Natural killer cell treated with Interleukin-12 subunit alpha and Interleukin-12 subunit beta and Interleukin-15 and Interleukin-18, amount 100 ng/mL, for 72 hours (primary cell): ENCODE data around the gene PXMP4. TPM values are rescaled to one million over a fixed set of nuclear protein-coding genes. Genes with fewer than 3 reads are reported as not detected.

Source experiments
- ATAC-seq, 2 donors: fragments of 150-1000 bp; cut with Tn5 transposase in 1 of 2; sonication (Bioruptor Pico), chemical (Tn5 transposase) in 1 of 2; 2 replicates each; pipeline ENCODE4 v1.10.0; 2021
- DNase-seq: peaks from one replicate; pipeline ENCODE4 v3.0.0; 2022; ENCODE audit warnings: low spot score
- H3K27ac Mint-ChIP-seq, 2 donors: 1 replicate in 1 of 2; 2 replicates in 1 of 2; pipeline ENCODE4 v1.8.0; 2022; ENCODE audit warnings: mixed read lengths in 2 of 2, mild to moderate bottlenecking in 1 of 2, moderate library complexity in 1 of 2
- H3K27me3 Mint-ChIP-seq, 2 donors: 1 replicate in 1 of 2; 2 replicates in 1 of 2; pipeline ENCODE4 v1.8.0; 2022; ENCODE audit warnings: mixed read lengths in 2 of 2
- H3K36me3 Mint-ChIP-seq: one replicate; pipeline ENCODE4 v1.8.0; 2022; ENCODE audit warnings: mixed read lengths
- H3K4me1 Mint-ChIP-seq, 2 donors: 1 replicate in 1 of 2; 2 replicates in 1 of 2; pipeline ENCODE4 v1.8.0; 2022; ENCODE audit warnings: low read depth in 2 of 2, mixed read lengths in 2 of 2, mild to moderate bottlenecking in 1 of 2
- H3K4me3 Mint-ChIP-seq: one replicate; pipeline ENCODE4 v1.8.0; 2022; ENCODE audit warnings: mixed read lengths
- H3K9me3 Mint-ChIP-seq: 2 replicates; pipeline ENCODE4 v1.8.0; 2022; ENCODE audit warnings: mixed read lengths
- total RNA-seq, 2 donors: library from RNA; stranded (reverse); gene quantifications; one replicate each; pipeline ENCODE4 v1.2.3, GENCODE V29; 2022

Gene PXMP4
- total RNA-seq, 2 donors from 2014 or later = 6.9 to 9.3 TPM

DNA sequence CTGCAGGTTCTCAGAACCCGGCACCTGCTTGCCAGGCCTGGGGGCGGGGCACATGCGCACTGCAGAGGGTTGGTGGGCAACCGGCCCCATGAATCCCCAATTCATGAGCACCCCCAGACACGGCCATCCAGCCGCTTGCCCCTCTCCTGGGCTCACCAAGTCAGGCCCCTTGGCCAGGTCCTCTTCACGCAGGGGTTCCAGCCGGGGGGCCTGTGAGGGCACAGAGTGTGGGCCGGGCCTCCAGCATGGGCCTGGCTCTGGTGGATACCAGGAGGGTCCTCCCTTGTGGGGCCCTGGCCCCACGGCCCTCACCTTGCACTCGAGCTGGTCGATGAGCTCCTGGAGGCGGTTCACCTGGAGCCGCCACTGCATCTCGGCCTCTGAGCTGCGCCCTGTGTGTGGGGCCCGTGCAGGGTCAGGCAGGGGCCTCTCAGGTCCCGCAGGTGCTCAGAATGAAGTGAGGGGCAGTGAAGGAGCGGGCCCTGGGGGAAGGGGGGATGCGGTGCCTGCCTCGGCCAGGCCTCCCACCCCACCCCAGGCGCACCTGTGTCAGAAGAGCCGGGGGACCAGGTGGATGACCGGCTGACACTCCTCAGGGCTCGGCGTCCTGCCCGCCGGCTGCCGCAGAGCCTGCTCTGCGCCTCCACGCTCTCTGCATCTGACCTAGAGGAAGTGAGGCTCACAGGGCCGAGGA, 60.6 kb downstream of the PXMP4 start:
- DNase-seq (no peak), ATAC-seq (no peak)
- H3K36me3 Mint-ChIP-seq = no peaks in the 10 kb centered on the region
- H3K4me1 Mint-ChIP-seq = peaks cover 6 to 10% of the 10 kb centered on the region in 2 donors
- no peaks in the 10 kb centered on the region for H3K9me3 Mint-ChIP-seq
- no peak overlapping the region for H3K4me3 Mint-ChIP-seq
- no peak overlapping the region for H3K27ac Mint-ChIP-seq
- no peaks in the 10 kb centered on the region for H3K27me3 Mint-ChIP-seq

DNA sequence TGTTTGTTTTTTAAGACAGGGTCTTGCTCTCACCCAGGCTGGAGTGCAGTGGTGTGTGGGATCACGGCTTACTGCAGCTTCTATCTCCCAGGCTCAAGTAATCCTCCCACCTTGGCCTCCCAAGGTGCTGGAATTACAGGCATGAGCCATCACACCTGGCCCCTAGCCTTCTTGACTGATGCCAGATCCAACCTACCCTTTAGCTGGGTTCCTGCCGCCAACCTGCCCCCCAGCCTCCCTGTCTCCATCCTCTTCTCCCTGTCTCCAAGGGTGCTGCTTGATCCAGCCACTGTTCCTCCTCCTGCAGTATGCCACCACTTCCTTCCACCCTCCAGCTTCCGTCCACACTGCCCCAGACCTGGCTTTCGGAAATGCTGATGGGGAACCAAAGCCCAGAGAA, 61.2 kb downstream of the PXMP4 start:
- ATAC-seq (no peak), DNase-seq (no peak)
- Mint-ChIP-seq H3K36me3 (no peaks in the 10 kb centered on the region), H3K27me3 (no peaks in the 10 kb centered on the region), H3K9me3 (no peaks in the 10 kb centered on the region), H3K27ac (no peak overlapping the region), H3K4me3 (no peak overlapping the region), H3K4me1 (peaks cover 3 to 6% of the 10 kb centered on the region in 2 donors)

DNA sequence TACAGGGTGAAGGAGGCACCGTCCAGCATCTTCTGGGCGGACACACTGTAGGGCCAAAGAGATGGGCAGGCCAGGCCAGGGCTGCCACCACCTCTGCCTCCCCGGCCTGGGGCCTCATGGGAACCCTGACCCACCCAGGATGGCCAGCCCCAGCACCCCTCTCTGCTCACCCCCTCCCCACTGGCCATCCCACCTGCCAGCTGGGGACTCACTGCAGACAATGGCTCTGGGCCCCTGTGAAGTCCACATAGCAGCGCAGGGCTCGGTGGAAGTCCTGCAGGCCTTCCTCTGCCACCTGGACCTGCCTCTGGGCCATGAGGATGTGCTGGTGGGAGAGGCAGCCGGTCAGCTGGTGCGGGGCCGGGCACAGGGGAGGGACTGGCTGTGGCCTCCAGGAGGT, 61.6 kb downstream of the PXMP4 start:
- DNase-seq = no peak
- Mint-ChIP-seq H3K4me3 (no peak overlapping the region), H3K4me1 (peaks cover 3 to 6% of the 10 kb centered on the region in 2 donors), H3K36me3 (no peaks in the 10 kb centered on the region), H3K27ac (no peak overlapping the region), H3K27me3 (no peaks in the 10 kb centered on the region), H3K9me3 (no peaks in the 10 kb centered on the region)
- ATAC-seq = no peak

DNA sequence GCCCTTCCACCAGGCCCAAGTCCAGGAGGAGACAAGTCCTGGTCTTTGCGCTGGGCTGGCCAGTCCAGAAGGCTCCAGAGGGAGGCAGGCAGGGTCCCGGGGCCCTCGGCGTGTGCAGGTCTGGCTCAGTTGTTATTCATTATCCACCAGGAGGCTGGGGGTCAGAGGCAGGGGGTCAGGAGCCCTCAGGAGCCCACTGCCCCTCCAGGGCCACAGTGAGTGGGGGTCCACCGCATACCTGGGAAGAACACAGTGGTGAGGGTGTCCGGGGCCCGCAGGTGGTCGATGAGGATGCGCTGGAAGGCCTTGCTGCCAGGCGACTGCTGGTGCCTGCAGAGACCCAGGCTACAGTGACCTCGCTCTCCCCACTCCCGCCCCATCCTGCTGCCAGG, 62.4 kb downstream of the PXMP4 start:
- no peaks in the 10 kb centered on the region for H3K27me3 Mint-ChIP-seq
- ATAC-seq (peak in 1 of 2 donors; percentile 2), DNase-seq (peak; percentile 22)

DNA sequence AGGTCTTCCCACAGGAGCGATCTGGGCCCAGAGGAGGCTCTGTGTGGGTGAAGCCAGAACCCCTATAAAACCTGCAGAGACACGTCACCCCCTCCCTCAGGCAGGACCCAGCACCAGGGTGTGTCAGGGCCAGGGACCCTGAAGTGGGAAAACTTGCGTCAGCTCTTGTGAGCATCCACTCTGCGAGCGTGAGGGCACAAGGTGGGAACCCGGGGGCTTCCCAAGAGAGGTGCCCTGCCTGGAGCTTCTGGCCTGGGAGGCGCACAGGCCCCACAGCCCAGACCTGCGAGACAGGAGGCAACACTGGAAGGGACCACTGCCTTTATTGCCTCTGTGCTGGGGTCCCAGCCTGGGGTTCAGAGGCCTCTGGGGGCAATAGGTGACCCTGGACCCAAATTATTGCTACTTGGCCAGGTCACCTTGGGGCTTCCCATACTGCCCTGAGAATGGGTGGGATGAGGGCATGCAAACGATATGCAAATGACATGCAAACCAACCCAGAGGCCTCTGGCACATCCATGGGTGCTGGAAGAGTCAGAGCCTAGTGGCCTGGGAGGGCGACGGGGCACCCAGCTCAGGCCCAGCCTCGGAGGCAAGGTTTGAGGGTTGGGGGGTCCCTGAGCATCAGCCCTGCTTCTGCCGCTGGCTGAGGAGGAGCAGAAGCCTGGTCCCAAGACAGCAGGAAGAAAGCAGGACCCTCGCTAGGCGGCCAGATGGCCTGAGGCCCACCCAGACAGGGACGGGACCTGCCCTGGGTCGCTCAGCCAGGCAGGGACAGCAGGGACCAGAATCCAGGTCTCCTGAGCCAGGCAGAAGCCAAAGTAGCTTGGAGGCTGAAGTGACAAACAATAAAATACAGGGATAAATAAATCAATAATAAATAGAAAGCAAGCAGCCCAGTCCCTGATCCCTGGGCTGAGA, 63.1 kb downstream of the PXMP4 start:
- ATAC-seq = no peak
- H3K27me3 Mint-ChIP-seq = no peaks in the 10 kb centered on the region

More for the DNA sequence above, 62.4 kb downstream of the PXMP4 start:
- Mint-ChIP-seq H3K4me3 (no peak overlapping the region), H3K36me3 (no peaks in the 10 kb centered on the region), H3K9me3 (no peaks in the 10 kb centered on the region), H3K4me1 (peaks cover 1 to 4% of the 10 kb centered on the region in 2 donors), H3K27ac (no peak overlapping the region)

DNA sequence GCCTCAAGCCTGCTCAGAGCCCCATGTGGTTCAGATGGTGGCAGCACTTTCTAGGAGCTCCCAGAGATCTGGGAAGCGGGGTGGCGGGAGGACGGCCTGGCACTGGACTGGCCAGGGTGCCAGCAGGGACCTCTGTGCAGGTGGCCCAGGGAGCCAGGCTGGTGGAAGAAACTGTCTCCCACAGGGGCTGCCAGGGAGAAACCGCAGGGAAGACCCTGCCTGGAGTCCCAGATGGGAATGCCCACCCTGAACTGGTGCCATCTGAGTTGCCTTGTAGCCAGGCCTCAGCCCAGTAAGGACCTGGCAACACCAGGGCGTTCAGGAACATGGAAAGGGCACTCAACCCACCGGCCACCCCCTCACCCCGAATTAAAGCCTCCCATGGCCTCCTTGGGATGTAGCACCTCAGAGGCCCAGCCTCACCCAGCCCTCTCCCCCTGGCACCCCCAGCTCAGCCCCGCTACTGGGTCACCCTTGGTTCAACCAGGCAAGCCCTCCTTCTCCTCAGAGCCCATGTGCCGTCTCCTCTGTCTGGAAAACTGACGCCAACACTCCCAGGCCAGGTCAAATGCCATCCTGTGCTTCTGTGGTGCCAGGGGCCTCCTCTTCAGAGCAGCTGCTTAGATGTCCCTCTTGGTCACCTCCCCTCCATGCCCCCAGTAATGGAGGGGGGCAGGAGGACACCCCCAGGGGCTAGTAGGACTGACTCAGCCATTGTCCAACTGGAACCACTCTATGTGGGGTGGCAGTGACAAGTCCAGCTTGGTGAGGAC, 63.9 kb downstream of the PXMP4 start:
- peaks cover 0 to 5% of the 10 kb centered on the region in 2 donors for H3K4me1 Mint-ChIP-seq
- no peak overlapping the region for H3K4me3 Mint-ChIP-seq
- H3K9me3 Mint-ChIP-seq = no peaks in the 10 kb centered on the region
- H3K27me3 Mint-ChIP-seq = no peaks in the 10 kb centered on the region
- ATAC-seq (no peak), DNase-seq (peak; percentile 56)
- H3K27ac Mint-ChIP-seq = no peak overlapping the region
- no peaks in the 10 kb centered on the region for H3K36me3 Mint-ChIP-seq

More for the DNA sequence above, 63.1 kb downstream of the PXMP4 start:
- no peaks in the 10 kb centered on the region for H3K9me3 Mint-ChIP-seq
- H3K4me1 Mint-ChIP-seq = peaks cover 0 to 5% of the 10 kb centered on the region in 2 donors
- H3K27ac Mint-ChIP-seq = no peak overlapping the region
- no peaks in the 10 kb centered on the region for H3K36me3 Mint-ChIP-seq
- peak; percentile 52 for DNase-seq
- no peak overlapping the region for H3K4me3 Mint-ChIP-seq

DNA sequence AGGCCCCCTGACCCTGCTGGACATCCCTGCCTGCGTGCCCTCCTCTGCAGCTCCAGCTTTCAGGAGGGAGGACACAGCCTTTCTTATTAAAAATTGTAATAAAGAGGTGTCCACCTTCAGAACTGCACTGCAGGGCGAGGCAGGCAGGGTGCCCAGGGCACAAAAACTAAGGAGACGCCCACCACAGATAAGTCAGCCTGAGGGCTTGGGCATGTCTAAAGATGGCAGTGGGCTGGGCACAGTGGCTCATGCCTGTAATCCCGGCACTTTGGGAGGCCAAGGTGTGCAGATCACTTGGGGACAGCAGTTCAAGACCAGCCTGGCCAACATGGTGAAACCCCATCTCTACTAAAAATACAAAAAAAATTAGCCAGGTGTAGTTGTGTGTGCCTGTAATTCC, 64.9 kb downstream of the PXMP4 start:
- no peak overlapping the region for H3K27ac Mint-ChIP-seq
- no peak overlapping the region for H3K4me3 Mint-ChIP-seq
- ATAC-seq = no peak

DNA sequence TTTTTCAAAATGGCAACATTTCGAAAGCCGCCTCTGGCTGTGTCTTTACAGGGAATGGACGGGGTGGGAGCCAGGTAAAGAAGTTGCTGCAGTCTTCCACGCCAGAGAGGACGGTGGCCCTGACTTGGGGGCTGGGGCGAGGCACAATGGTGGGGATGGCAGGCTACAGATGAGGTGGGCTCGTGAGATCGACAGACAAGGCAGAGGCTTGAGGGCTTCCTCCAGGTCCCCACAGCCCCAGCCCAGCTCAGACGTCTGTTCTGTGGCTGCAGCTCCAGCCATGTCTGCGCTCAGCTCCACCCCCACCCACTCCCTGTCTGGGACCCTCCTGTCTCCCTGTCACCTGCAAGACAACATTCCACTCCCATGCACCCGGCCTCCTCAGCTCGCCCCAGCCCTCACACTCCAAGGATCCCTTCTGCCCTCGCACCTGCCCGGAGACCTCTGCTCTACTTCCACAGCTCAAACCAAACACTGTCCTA, 65.4 kb downstream of the PXMP4 start:
- DNase-seq (peak; percentile 42), ATAC-seq (no peak)
- Mint-ChIP-seq H3K27ac (no peak overlapping the region), H3K4me1 (peaks cover 0 to 5% of the 10 kb centered on the region in 2 donors), H3K9me3 (no peaks in the 10 kb centered on the region), H3K27me3 (no peaks in the 10 kb centered on the region), H3K4me3 (no peak overlapping the region), H3K36me3 (no peaks in the 10 kb centered on the region)

More for the DNA sequence above, 64.9 kb downstream of the PXMP4 start:
- peaks cover 0 to 5% of the 10 kb centered on the region in 2 donors for H3K4me1 Mint-ChIP-seq
- DNase-seq = peak; percentile 29
- no peaks in the 10 kb centered on the region for H3K9me3 Mint-ChIP-seq
- H3K27me3 Mint-ChIP-seq = no peaks in the 10 kb centered on the region
- no peaks in the 10 kb centered on the region for H3K36me3 Mint-ChIP-seq

DNA sequence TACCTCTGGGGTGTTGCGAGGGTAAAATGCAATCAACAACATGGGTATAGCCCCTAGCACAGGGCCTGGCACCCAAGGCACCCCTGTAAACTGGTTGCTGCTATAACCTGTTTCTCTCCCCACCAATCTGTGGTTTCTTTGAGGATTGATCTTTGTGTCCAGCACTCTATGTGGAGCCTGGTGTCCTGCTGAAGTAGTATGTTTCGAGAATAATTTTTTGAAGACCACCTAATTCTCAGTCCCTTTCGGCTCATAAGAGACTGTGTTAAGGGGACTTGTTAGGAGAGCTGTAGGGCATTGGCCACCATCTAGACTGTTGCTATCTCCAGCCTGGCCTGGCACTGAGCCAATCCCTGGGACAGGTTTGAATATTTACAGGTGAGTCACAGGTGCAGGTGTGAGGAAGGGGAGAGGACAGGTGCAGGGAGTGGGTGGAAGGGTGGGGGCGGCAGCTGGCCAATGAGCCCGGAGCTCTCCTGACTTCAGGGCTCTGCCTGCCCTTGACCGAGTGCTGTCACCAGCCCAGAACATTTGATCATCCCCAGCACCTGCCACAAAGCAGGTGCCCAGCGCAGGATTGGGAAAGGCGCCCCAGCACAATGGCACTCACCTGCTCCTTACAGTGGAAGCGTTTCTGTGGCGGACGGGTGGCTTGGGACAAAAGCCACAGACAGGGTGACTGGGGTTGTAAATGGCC, 66.1 kb downstream of the PXMP4 start:
- Mint-ChIP-seq H3K9me3 (no peaks in the 10 kb centered on the region), H3K27ac (no peak overlapping the region), H3K4me1 (peaks cover 0 to 5% of the 10 kb centered on the region in 2 donors), H3K36me3 (no peaks in the 10 kb centered on the region), H3K27me3 (no peaks in the 10 kb centered on the region), H3K4me3 (no peak overlapping the region)
- DNase-seq (peak; percentile 28), ATAC-seq (no peak)

DNA sequence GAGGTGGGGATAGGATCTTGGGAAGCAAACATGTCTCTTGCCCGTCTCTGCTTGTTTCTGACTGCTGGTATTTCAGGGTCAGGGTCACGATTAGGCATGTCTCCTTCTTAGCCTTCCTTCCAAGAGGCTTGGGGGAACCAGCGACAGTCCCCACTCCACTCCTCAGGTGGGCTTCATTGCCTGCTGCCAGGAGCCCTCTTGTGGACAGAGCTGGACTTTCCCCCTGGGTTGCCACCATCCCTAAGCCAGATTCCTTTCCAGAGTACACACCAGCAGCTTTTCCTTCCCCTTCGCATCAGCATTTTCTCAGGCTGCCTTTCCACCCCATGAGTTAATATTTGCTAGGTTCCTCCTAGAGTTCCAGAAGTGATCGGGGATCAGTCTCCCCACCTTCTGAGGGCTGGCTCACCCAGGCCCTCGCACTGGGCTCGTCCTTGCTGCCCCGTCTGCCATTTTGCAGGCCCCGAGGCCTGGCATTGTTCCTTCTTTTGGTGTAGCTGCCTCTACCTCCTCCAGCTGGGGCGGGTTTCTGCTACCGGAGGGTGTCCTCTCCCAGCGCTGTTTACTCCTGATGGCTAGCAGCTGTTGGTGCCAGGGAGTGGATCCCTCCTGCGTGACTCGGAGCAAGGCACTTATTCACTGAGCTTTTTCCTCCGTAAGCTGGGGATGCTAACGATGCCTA, 66.8 kb downstream of the PXMP4 start:
- ATAC-seq = peak in 1 of 2 donors; percentile 28
- no peak overlapping the region for H3K27ac Mint-ChIP-seq

More for the DNA sequence above, 66.8 kb downstream of the PXMP4 start:
- H3K27me3 Mint-ChIP-seq = no peaks in the 10 kb centered on the region
- H3K9me3 Mint-ChIP-seq = no peaks in the 10 kb centered on the region
- H3K36me3 Mint-ChIP-seq = no peaks in the 10 kb centered on the region
- H3K4me3 Mint-ChIP-seq = no peak overlapping the region
- peaks cover 0 to 5% of the 10 kb centered on the region in 2 donors for H3K4me1 Mint-ChIP-seq
- no peak for DNase-seq
